ENCODE results near the gene PON2.

PON2 gene

GRCh38 chr7:95476072-95476847 lies 41.4 kb upstream of the PON2 start:
- no peak overlapping the region for H3K4me3 ChIP-seq (ENCODE audit: low read length)
- TF ChIP-seq CTCF (conservative IDR thresholded peaks at IDR 0.05; ENCODE audit: low read depth, low read length), result no peak
- DNase-seq (ENCODE audit: low read depth), result no peak

GRCh38 chr7:95473276-95473985 lies 38.6 kb upstream of the PON2 start:
- TF ChIP-seq CTCF (conservative IDR thresholded peaks at IDR 0.05; ENCODE audit: low read depth, low read length), result no peak
- no peak for DNase-seq (ENCODE audit: low read depth)
- no peak overlapping the region for H3K4me3 ChIP-seq (ENCODE audit: low read length)

- DNase-seq (ENCODE audit: low read depth), result no peak
- no peak for TF ChIP-seq CTCF (conservative IDR thresholded peaks at IDR 0.05; ENCODE audit: low read depth, low read length)
- H3K4me3 ChIP-seq (ENCODE audit: low read length), result no peak overlapping the region
Observed at GRCh38 chr7:95472581-95473161, 37.8 kb upstream of the PON2 start.

- no peak for DNase-seq (ENCODE audit: low read depth)
- H3K4me3 ChIP-seq (ENCODE audit: low read length), result no peak overlapping the region
- no peak for TF ChIP-seq CTCF (conservative IDR thresholded peaks at IDR 0.05; ENCODE audit: low read depth, low read length)
Observed at GRCh38 chr7:95471071-95471470, 36.2 kb upstream of the PON2 start.

GRCh38 chr7:95470452-95470851 lies 35.6 kb upstream of the PON2 start:
- no peak overlapping the region for H3K4me3 ChIP-seq (ENCODE audit: low read length)
- no peak for TF ChIP-seq CTCF (conservative IDR thresholded peaks at IDR 0.05; ENCODE audit: low read depth, low read length)
- DNase-seq (ENCODE audit: low read depth), result no peak

- no peak for DNase-seq (ENCODE audit: low read depth)
- TF ChIP-seq CTCF (conservative IDR thresholded peaks at IDR 0.05; ENCODE audit: low read depth, low read length), result no peak
Observed at GRCh38 chr7:95469848-95470247, 35.0 kb upstream of the PON2 start.

More at GRCh38 chr7:95469848-95470247, 35.0 kb upstream of the PON2 start:
- no peak overlapping the region for H3K4me3 ChIP-seq (ENCODE audit: low read length)

All from retinal pigment epithelial cell (primary cell).